HCEC 1CT (cell line): ENCODE data around the gene PCNX1.
A peak's percentile ranks its signal among the peaks of the same experiment; 100 is the strongest.
"Not testable (repeated sequence)": the region's sequence is repeated elsewhere in the genome, so short reads cannot be mapped to it uniquely, and the experiment has no call there.

Experiments
- DNase-seq: peaks from one replicate; pipeline ENCODE4 v3.0.0-alpha.2; 2017

Gene PCNX1

DNA sequence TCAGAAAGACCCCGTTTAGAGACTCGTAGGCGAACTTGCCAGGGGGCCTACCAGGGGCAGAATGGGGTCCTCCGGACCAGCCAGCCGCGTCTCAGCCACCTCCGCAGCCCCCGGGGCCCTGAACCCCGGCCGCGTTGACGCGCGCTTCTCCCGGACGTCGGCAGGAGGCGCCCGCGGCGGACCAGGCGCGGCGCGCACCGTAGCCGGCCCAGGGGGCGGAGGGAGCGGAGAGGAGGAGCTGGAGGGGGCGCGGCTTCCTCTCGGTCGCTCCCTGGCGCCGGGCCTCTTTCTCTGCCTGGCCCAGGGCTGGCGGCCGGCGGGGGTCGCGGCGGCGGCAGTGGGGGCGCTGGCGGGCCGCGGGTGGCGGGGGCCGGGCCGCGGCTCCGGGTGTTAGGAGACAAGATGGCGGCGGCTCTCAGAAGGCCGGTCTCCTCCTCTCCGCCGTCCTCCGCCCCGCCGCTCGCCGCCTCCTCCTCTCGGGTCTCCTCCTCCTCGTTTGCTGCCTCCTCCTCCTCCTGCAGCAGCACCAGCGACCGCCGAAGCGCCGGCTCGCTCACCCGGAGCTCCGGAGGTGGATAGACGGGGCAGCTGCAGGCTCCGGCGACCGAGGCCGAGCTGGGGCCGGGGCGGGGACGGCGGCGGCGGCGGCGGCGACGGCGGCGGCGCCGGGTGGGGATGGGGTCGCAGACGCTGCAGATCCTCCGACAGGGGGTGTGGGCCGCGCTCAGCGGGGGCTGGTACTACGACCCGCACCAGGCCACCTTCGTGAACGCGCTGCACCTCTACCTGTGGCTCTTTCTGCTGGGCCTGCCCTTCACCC, at the start of gene PCNX1:
PCNX1 (plus strand) TSS at position 284 of the 820 bp plus-strand sequence; CDS start at position 676, 392 bp downstream.
- DNase-seq, result peak; percentile 83

DNA sequence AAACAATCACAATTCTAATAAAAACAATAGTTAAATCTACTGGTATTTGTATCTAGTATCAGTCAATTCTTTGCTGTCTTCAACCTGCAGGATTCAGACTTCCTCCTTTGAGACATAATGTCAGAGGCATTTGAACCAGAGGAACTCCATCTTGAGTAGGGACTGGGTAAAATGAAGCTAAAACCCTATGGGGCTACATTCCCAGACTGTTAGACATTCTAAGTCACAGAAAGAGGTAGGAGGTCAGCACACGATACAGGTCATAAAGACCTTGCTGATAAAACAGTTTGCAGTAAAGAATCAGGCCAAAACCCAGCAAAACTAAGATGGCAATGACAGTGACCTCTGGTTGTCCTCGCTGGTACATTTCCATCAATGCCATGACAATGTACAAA, 49.8 kb upstream of the PCNX1 start:
- DNase-seq, result peak; percentile 25

DNA sequence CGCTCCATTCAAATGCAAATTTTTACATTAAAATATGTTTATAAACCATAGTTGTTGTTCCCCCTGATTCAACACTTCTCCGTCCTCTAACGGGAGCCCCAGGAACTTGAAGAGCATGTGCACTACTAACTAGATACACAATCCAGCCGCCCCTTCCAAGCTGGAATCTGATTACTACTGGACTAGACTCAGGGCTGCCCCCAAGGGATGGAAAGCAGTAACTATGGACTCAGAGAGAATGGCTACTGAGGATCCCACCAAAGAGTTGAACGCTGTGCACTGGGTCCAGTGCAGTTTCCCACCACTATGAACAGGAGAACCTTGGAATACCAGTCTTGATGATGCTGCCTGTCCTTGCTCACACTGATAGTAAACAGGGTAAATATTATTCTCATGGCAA, 48.6 kb upstream of the PCNX1 start:
- no peak for DNase-seq

DNA sequence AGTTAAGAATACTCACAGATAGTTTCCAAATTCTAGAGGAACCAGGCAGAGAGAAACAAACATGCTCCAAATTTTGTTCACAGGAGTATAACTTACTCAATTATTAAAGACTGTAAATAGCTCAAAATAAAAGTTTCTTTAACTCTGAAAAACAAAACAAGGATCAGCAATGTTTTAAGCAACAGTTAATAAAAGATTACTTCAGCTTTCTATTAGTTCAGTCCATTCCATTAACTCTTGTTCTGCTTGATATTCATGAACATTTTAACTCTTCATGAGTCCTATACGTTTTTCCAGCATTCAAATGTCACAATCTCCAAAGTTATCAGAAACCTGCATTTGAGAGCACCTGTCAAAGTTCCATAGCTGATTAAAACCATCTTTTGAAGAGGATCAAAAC, 40.3 kb upstream of the PCNX1 start:
- DNase-seq, result not testable (repeated sequence)

DNA sequence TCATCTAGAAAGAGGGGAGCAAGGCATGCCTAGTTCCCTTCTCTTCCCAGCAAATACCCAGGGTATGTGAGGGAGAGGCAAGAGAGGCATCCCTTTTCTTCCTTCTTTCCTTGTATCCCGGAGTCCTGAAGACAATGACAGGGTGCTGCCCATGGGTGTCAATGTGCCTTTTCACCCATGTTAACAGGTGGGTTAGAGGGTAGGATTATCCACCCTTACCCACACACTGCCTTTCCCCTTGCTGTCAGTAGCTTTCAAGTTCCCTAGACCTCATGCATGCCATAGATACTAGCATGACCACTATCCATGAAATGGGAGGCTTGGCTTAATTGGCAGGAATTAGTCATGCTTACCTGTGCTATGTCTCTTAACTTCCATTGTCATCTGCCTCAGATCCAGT, 36.3 kb upstream of the PCNX1 start:
- no peak for DNase-seq

- no peak for DNase-seq
Observed at GRCh38 chr14:70871863-70872677, 35.2 kb upstream of the PCNX1 start.

- DNase-seq, result no peak
Observed at GRCh38 chr14:70872678-70873020, 34.6 kb upstream of the PCNX1 start.

GRCh38 chr14:70873627-70874026, 33.6 kb upstream of the PCNX1 start:
- no peak for DNase-seq

DNA sequence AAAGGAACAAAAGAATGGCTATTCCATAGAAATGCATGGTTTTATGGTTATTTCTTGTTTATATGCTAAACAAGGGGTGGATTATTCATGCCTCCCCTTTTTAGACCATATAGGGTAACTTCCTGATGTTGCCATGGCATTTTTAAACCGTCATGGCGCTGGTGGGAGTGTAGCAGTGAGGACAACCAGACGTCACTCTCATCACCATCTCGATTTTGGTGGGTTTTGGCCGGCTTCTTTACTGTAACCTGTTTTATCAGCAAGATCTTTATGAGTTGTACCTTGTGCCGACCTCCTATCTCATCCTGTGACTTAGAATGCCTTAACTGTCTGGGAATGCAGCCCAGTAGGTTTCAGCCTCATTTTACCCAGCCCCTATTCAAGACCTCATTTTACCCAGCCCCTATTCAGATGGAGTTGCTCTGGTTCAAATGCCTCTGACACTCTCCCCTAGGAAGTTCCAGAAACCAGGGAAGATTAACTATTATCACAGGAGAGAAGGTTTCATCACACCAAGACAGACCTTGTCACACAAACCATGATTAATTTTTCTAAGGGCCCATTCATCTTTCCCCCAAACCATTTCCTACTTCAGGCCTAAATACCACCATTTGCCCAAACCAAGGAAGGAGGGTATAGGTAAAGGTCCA, 31.3 kb upstream of the PCNX1 start:
- DNase-seq, result not testable (repeated sequence)

GRCh38 chr14:70879448-70879847, 27.8 kb upstream of the PCNX1 start:
- DNase-seq, result peak; percentile 42

DNA sequence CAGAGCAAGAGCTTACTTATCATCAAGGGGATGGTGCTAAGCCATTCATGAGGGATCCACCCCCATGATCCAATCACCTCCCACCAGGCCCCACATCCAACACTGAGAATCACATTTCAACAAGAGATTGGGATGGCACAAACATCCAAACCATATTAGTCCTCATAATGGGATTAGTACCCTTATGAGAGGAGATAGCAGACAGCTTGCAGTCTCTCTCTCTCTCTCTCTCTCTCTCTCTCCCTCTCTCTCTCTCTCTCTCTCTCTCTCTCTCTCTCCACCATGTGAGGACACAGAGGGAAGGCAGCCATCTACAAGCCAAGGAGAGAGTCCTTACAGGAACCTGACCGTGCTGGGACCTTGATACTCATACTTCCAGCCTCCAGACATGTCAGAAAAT, 26.4 kb upstream of the PCNX1 start:
- not testable (repeated sequence) for DNase-seq

GRCh38 chr14:70881549-70882177, 25.6 kb upstream of the PCNX1 start:
- DNase-seq, result no peak

DNA sequence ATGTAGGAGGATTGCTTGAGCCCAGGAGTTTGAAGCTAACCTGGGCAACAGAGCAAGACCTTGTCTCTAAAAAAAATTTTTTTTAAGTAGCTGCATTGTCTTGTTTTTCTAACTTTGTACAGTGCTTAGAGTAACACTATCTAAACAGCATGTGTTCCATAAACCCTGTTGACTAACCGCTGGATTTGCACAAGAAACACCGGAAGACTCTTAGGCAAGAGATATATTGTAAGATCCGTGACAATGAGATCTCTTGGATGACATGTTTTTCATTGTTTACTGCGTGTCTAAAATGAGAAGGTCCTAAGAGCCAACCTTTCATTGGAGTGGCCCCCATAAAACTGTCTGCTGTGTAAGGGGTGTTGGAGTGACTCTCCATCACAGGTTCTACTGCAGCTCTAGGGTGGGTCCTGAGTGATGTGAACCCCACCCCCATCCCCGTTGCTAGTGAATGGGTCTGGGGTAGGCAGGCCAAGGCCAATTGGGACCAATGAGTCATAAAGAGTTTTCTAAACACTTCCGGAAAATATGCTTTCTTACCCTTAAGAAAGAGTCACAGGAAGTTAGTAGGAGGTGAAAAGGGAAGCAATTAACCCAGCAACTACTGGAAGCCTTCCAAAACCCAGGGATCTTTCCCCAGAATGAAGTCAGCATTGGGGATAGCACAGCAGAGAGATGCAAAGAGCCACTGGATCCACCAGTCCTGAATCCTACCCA, 24.3 kb upstream of the PCNX1 start:
- DNase-seq, result peak; percentile 84

GRCh38 chr14:70884595-70885342, 22.5 kb upstream of the PCNX1 start:
- no peak for DNase-seq

DNA sequence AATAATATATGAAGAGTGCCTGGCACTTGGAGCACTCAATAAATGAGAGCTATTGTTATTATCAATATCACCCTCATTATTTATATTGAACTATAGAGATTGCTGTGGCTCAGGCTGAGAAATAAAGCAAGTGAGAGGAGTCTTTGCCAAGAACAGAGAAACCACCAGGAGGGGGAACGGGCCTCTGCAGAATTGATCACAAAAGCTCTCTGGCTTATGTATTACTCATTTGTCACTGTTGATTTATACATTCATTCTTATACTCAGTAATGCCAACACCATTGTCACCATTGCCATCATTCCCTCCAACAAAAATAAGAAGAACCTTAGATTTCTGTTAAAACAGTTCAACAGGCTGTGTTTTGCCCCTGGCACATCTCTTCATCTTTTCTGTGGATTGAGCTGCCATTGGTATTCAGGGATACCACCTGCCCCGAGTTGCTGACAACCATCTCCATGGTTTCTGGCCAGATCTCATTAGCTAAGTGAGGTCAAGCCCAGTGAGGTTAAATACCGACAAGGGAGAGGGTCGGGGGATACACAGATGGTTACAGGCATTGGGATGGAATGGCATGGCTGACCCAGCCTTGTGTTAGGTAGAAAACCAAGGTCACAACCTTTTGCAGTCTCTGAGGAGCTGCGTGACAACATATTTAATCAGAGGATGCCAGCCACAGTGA, 21.8 kb upstream of the PCNX1 start:
- DNase-seq, result no peak

- DNase-seq, result no peak
Observed at GRCh38 chr14:70886421-70887206, 20.6 kb upstream of the PCNX1 start.

DNA sequence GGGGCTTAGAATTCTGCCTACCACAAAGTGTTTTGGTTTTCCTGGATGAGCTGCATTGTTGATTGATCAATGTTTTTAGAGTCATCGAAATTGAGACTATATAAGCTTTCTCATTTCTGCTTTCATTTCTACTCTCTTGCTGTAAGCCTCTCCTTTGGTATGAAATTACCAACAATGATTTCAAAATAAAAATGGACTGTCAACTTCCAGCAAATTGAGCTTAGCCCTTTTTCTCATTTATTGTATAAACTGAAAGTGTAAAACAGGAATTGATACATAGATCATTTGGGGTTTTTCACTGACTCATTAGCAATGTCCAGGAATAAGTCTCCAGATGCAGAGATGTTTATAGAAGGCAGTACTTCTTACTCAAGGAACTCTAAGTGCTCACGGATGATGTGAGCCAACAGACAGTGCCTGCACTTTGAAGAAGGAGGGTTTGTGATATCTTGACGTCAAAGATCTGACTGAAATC, 20.0 kb upstream of the PCNX1 start:
- peak; percentile 90 for DNase-seq

DNA sequence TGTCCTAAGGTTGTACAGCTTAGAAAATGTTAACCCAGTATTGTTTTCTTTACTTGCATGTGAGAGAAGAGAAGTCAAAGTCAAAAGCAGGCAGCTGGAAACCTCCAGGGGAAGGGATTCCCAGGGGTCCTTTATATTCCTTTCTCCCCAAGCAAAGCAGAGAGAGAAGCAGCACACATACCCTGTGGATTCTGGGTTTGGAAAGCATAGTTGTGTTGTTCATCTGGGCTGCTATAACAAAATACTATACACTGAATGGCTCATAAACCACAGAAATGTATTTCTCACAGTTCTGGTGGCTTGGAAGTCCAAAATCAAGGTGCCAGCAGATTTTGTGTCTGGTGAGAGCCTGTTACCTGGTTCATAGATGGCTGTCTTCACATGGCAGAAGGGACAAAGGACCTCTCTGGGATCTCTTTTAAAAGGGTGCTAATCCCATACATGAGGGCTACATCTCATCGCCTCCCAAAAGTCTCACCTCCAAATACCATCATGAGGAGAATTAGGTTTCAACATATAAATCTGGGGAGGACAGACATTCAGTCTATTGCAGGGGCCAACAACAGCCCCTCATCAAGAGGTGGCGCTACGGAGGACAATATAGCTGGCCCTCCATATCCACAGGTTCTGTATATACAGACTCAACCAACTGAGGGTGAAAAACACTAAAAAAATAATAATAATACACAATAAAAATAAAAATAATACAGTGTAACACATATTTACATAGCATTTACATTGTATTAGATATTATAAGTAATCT, 19.3 kb upstream of the PCNX1 start:
- peak; percentile 20 for DNase-seq

- peak; percentile 78 for DNase-seq
Observed at GRCh38 chr14:70888681-70889175, 18.5 kb upstream of the PCNX1 start.
